HuH-7 (cell line): ENCODE results near the gene DDT.
"Not testable (repeated sequence)": the region's sequence is repeated elsewhere in the genome, so short reads cannot be mapped to it uniquely, and the experiment has no call there.

ENCODE experiments used
- DNase-seq: peaks from one replicate; pipeline ENCODE4 v3.0.0; 2011; ENCODE audit warnings: low spot score

Gene DDT

DNA sequence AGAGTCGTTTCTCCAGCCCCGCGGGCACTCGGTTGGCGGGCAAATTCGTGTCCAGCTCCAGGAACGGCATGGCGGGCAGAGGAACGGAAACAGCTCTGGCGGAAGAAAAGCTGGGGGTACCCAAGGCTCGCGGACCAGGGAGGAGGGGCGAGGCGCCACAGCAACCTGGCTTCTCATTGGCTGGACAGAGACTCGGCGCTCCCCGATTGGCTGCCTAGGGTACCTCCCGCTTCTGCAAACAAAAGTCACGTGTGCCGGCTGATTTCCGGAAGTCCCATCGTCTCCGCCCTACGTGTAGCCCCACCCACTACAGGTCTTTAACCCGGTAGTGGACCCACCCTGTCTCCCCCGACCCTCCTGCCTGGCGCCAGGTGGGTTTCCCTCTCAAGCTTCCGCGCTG, at the start of gene DDT:
Gene DDT, minus strand, starts transcription at position 97 of the 400 bp plus-strand sequence. Its CDS starts 27 bp downstream, at position 70.
- DNase-seq = not testable (repeated sequence)

DNA sequence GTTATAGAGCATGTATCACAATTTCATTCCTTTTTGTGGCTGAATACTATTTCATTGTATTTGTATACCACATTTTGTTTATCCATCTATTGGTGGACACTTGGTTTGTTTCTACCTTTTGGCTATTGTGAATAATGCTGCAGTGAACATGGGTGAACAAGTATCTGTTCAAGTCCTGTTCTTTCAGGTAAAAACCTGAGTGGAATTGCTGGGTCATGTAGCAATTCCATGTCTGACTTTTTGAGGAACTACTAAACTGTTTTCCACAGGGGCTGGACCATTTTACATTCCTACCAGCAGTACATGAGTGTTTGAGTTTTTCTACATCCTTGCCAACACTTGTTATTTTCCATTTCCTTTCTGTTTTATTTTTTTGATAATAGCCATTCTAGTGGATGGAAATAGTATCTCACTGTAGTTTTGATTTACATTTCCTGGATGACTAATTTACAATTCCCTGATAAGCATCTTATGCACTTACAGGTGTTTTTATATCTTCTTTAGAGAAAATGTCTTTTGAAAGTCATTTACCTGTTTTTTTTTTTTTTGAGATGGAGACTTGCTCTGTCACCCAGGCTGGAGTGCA, 49.1 kb upstream of the DDT start:
- no peak for DNase-seq

DNA sequence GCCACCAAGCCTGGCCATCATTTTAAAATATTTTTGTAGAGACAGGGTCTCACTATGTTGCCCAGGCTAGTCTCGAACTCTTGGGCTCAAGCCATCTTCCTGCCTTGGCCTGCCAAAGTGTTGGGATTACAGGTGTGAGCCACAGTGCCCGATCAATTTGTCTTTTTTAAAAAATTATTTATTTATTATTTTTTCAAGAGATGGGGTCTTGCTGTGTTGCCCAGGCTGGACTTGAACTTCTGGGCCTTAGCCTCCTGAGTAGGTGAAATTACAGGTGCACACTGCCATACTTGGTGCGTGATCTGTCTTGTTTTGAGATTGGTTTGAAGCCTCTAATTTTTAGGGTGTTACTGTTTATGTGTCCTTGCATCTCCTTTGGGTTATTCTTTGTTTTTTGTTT, 47.1 kb upstream of the DDT start:
- no peak for DNase-seq

DNA sequence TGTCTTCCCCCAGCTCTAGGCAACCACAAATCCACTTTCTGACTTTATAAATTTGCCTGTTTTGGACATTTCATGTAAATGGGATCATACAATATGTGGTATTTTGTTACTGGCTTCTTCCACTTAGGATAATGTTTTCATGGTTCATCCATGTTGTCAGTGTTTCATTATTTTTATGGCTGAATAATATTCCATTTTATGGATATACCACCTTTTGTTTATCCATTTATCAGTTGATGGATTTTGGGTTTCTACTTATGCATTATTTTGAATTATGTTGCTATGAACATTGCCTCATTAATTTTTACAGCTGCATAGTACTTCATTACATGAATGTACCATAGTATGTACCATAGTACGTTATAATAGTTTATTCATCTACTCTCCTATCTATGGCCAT, 41.9 kb upstream of the DDT start:
- no peak for DNase-seq

DNA sequence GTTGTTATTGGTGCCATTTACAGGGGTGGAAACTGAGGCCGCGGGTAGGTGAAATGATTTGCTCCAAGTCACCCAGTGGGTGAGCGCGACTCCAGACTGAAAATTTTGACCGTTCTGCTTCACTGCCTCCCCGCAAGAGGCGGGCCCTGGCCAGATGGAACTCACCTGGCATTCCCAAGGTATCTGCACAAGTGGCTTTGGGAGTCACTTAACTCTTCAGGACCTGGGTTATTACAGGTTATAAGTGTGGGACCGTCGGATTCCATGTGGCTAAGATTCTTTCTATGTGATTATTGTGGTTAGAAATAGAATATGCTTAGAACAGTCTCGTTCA, 37.5 kb upstream of the DDT start:
- DNase-seq = no peak

DNA sequence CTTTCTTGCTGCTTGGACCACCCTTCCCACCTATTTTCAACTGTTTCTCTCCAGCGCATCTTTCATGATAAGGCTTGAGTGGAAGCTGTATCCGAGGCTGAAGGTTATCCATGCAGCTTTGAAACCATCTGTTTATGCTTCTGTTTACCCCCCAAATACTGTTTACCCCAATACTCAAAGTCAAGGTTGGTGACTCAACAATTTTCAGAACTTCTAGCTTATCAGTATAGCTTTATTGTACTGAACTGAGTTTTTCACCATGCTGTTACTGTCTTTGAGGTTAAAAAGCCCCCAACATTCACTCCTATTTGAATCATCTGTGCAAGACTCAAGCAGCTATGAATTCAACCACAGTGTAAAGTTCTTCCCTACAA, 35.8 kb upstream of the DDT start:
- no peak for DNase-seq

DNA sequence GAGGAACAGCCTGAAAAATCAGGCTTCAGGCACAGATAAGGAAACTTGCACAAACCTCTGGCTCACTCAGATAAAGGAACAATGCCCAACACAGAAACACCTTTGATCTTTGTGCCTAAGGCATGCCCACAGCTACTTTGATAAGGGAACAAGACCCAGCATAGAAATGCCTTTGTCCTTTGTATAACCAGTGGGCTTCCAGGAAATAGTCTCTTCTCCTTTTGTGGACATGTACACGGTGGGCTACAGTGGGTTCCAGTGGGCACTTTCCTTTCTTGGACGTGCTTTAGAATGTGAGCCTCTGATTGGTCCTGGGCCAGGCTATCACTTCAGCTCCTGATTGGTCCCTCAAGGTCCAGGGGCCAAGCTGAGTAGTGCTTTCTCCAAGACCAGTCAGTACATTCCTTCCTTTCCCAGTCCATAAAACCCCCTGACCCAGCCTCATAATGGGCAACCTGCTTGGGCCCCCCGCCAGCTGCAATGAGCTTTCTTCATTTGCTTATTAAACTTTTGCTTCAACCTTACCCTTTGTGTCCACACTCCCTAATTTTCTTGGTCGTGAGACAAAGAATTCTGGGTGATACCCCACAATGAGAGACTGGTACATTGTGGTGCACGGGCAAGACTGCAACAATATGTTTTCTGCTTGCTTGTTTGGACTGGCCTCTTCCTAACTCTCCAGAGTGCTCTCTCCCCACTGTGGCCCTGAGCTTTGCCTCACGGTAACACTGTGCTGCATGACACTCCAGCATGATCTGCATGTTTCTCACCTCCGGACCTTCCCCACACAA, 35.2 kb upstream of the DDT start:
- DNase-seq = no peak

DNA sequence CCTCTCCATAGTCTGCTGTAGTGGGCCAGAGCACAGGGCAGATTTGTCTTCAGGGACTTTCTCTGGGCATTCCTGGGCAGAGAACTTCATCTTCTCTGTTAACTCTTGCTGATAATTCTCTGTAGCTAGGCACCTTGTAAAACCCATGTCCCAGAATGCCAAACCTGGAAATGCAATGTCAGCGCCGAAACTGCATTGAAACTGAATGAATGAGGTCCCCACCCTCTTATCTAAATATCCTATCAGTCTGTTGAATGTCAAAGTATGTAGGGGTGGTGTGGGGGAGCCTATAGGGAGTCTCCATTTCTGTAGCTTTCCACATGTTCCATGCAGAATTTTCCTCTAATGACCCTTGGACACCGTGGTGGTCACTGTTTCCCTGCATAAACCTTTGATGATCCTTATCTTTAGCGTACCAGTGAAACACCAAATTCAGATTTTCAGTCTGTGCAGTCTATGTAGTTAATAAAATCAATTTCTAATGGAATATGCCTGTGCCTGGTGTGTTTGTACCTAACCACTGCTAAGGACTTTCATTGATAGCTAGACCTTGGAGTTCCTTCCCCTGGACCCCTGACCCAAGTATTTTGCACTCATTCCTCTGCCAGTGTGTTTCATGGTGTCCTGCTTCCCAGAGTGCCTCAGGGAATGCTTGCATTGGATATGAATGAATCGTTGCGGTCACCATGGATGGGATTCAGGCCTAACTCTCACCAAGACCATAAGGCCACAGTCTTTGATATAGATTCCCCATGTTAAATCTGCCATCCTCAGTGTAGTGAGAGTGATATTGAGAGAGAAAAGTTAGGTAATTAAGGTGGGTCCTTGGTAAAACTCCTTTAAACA, 34.4 kb upstream of the DDT start:
- DNase-seq = no peak

DNA sequence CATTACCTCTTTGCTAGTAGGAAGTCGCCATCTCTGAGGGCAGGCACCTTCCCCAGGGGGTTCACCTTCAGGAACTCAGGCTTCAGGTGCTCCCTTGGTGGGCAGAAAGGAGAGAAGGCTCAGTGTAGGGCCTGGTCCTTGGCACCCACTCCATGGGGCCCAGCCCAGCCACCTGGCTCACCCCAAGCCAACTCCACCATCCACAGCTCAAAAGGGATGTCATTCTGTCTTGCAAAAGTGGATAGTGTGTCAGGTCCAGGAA, 33.7 kb upstream of the DDT start:
- no peak for DNase-seq

DNA sequence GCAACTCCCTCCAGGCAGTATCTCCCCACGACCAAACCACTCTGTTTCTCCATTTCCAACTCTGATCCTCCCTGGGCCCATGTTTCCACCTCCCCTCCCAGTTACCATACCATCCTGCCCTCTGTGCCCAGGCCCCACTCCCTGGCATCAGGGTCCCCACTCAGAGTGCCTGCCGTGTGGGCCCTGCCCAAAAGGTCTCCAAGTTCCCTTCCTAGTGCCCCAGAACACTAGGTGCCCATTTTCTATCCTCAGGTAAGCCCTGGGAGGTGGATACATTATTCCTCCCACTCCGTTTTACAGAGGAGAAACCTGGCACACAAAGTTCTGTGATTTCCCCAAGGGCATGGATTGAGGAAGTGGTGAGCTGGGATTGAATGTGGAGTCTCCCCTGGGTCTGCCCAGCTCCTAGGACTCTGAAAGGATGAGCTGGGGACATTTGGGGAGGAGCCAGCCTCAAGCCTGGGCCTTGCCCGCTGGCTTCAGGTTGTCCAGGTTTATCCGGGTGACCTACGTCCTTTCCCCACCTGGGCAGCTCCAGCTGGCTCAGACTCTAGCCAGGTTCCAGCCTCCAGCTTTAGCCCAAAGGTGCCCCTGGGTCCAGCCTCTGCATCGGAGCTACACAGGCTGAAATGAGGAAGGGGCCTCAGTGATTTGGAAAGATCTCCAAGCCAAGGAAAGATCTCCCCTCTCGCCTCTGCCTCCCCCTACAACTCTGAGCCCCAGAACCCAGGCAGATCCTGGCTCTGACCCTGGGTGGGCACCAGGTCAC, 33.2 kb upstream of the DDT start:
- DNase-seq = no peak

DNA sequence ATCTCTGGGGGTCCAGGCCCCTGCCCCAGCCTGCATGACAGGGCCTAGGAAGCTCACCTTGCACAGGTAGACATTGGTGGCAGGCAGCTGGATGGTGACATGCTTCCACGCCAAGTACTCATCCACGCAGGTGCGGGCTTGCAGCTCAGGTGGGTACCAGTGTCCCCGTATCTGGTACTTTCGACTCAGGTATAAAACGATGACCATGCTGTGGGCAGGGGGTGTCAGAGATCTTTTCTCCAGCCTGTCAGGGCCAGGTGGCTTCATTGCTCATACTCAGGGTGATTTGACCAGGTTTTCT, 32.6 kb upstream of the DDT start:
- DNase-seq = no peak

DNA sequence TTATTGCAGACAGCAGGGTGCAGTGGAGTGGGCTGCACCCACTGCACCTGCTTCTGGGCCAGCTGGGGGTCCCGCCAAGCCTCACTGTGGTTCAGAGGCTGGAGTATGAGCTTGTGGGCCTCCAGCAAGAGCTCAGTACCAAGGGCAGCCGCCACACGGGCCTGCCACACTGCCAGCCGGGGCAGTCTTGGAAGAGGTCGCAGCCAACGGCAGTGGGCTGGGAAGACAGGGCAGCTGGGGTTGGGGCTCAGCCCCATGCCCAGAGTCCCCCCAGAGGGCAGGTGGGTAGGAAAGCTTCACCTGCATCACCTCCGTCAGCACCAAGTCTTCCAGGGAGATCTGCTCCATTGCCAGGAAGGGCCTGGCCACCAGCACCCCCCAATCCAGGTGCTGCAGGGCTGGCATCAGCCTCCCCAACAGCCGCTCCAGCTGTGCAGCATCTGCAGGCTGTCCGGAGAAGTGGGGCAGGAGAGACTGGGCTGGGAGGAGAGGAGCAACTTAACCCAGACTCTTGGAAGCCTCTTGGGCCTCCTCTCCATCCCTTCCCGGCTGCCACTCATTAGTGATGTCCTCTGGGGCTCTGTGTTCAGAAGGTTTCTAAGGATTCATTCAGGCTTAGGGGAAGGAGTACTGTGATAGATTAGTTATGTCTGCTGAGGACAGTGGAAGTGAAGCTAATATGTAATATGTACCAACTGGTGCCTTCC, 32.1 kb upstream of the DDT start:
- DNase-seq = no peak

DNA sequence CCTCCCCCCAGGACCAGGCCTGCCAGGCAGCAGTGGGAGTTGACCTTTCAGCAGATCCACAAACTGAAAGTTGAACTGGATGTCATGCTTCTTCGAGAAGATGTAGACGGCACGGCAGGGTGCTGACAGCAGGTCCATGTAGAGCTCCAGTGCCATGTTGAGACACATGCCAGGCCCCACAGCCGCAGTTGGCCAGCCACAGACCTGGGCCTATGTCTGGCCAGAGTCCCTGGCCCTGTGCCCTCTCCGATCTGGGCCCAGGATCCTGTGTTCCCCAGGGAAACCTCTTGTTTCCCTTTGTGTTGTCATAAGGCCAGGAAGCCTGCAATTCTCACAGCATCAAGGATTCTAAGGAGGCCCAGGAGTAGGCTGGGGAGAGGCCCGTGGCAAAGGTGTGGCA, 31.0 kb upstream of the DDT start, which contains the start of gene GSTT4:
Gene GSTT4, minus strand, starts transcription at position 253 of the 400 bp plus-strand sequence. Its CDS starts 97 bp downstream, at position 156.
- DNase-seq = no peak

DNA sequence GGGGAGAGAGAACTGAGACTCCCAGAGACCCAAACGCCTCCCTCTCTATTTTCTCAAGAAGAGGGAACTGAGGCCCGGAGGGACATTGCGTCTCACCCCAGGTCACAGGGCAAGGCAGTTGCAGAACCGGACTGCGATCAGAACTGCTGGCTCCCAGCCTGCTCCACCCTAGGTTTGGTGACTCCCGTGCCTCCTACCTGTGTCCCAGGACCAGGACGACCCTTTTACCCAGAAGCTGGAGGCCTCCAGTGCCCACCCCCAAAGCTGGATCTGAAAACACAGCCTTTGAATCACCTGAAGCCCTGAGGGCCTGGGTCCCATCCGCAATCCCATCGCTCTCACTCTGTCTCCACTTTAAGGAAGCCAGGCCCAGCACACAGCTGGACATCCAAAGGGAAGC, 29.6 kb upstream of the DDT start:
- DNase-seq = peak; percentile 14

DNA sequence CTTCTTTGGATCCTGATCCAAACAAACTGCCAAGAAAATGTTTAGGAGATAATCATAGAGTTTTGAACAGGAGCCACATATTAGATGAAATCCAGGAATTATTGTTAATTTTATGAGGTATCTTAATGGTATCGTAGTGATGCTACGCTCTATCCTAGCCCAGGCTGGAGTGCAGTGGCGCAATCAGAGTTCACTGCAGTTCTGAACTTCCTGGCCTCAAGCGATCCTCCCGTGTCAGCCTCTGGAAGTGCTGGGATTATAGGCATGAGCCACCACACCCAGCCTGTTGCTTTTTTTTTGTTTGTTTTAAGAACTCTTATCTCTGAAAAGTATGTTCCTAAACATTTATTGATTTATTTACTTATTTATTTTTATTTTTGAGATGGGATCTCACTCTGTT, 28.6 kb upstream of the DDT start:
- DNase-seq = peak; percentile 71

DNA sequence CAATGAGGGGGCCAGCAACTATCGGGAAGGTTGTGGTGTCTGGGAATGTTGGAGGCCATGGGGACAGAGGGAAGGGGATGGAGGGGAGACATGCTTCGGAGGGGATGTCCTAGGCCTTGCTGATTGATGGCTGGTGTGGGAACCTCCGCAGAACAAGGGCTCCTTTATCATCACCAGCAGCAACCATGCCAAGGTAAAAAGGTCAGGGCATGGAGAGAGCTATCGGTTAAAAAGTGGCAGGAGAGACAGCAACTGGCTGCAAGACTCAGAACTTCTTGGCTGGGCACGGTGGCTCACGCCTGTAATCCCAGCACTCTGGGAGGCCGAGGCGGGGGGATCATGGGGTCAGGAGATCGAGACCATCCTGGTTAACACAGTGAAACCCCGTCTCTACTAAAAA, 28.0 kb upstream of the DDT start:
- DNase-seq = peak; percentile 6

DNA sequence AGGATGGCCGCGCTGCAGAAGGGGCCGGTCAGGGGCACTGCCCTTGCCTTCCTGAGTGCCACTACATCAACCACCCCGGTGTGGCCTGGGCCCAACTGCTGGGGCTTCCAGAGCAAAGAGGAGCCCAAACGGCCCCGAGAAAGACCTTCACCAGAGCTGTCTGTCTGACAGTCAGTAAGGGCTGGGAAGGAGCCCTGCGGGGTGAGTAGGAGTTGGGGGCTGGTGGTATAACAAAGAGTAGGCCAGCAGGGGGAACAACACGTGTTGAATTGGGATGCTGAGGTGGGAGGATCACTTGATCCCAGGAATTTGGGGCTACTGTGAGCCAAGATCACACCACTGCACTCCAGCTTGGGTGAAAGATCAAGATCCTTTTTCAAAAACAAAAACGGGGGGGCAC, 27.1 kb upstream of the DDT start:
- no peak for DNase-seq

DNA sequence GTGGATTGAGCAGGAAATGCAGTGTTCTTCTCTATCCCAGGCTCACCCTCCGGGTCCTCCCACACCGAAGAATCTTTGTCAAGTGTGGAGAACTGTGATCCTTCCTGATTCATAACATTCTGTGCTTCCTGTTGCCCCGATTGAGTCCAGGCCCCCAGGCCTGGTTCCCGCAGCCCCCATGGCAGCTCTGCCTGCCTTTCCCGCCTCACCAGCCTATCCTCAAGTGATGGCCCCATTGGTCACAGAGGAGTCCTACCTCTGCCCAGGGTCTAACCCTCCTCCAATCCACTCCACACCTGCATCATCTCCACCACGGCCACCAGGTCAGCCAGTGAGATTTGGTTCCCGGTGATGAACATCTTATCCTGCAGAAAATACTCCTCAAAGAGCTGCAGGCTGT, 25.5 kb upstream of the DDT start:
- DNase-seq = not testable (repeated sequence)

DNA sequence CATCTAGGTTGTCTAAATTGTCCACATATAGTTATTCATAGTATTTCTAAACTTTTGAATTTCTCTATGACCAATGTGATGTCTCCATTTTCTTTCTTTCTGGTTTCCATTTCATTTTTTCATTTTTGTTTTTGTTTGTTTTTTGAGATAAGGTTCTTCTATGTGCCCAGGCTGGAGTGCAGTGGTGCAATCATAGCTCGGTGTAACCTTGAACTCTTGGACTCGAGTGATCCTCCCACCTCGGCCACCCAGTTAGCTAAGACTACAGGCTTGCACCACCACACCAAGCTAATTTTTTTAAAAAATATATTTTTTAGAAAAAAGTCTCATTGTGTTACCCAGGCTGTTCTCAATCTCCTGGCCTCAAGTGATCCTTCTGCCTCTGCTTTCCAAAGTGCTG, 22.9 kb upstream of the DDT start:
- no peak for DNase-seq

DNA sequence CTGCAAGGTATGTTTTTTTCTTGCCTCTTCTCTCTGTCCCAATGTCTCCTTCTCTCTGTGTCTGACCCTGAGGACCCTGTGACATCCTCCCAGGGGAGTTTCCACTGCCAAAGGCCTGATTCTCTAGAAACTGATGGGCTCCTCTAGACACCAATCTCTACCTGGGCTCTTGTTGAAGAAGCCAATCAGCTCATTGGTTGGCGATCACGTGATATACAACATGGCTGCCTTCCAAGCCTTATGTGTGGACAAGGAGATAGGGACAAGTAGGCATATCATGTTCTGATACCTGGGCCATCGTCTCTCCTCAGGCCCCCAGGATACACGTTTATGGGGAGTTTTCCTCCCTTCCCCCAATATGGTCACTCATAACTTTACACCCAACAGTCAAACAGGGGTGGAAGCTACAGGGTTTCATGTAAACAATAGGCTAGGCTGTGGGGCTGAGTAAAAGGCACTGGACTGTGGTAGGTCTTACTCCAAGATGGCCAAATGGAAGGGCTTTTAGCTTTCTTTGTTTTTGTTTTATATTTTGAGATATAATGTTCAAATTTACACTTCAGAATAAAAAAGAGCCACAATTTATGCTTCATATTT, 19.4 kb upstream of the DDT start:
- not testable (repeated sequence) for DNase-seq

DNA sequence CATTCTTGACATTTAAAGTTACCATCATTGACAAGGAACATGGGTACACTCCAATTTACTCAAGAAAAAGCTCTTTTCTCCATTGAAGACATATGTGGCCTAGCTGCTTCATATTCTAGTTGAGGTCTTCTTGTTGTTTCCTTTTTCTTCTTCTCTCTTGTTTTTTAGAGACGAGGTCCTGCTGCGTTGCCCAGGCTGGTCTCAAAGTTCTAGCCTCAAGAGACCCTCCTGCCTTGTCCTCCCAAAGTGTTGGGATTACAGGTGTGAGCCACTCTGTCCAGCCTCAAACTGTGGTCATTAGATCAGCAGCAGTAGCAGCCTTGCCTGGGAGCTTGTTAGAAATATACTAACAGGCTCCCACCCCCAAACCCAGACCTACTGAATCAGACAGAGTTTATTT, 18.8 kb upstream of the DDT start:
- DNase-seq = not testable (repeated sequence)
